Bladder microvascular endothelial cell (primary cell): ENCODE measurements around the gene SPRYD4. TPM values are rescaled to one million over a fixed set of nuclear protein-coding genes. Genes with fewer than 3 reads are reported as not detected.

ENCODE experiments used
- total RNA-seq: library from RNA; depleted of rRNA; stranded (reverse); fragments of >200 nt; gene quantifications from 2 replicates; pipeline ENCODE4 v1.2.3, GENCODE V29; 2014

SPRYD4 gene
- total RNA-seq: 1.3 and 2.0 TPM in 2 replicates

GRCh38 chr12:56468216-56469006 is at the start of gene SPRYD4:
TSS of gene SPRYD4 (plus strand) at chr12:56468578. CDS start at chr12:56468592, 14 bp downstream.

GRCh38 chr12:56448860-56449621 is 19.3 kb upstream of the SPRYD4 start, which contains the start of gene TIMELESS:
TSS of gene TIMELESS (minus strand) at chr12:56449426. CDS start at chr12:56434170, 15,256 bp downstream.

DNA sequence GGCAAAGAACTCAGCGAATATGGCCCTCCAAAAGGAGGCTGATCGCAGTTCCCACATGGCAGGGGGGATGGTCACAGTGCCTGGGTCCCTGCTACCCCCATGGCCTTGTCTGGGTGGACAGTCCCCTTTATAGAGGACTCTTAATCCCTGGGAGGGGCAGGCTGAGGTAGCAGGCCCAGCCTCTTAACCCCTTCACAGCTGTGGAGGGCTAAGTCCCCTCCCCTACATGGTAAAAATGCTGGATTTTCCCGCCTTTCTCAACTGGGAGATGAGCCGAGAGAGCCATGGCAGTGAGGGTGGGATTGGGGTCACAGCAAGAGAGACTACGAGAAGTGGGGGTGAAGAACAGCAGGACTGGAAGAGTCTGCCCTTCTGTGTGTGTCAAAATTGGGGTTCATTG is 13.8 kb upstream of the SPRYD4 start, which contains the start of gene MIP:
Gene MIP, minus strand, starts transcription at position 101 of the 400 bp plus-strand sequence. Its CDS starts 44 bp downstream, at position 57.

GRCh38 chr12:56488041-56488955 is 19.9 kb downstream of the SPRYD4 start, which contains the start of gene GLS2:
TSS of gene GLS2 (minus strand) at chr12:56488161. CDS start at chr12:56488118, 43 bp downstream.

GRCh38 chr12:56521590-56522371 is 53.4 kb downstream of the SPRYD4 start, which contains the start of gene RBMS2:
TSS of gene RBMS2 (plus strand) at chr12:56521820. CDS start at chr12:56522024, 204 bp downstream.

Other genes with a start within 250 kb of the SPRYD4 start
- gene RNF41, start 246.7 kb upstream of the SPRYD4 start, total RNA-seq: 68.5 and 138 TPM in 2 replicates
- gene NABP2, start 244.2 kb upstream of the SPRYD4 start, total RNA-seq: 24.9 and 27.2 TPM in 2 replicates
- gene SLC39A5, start 238.5 kb upstream of the SPRYD4 start, total RNA-seq: 0.38 TPM in 1 of 2 replicates, not detected in the other
- 8.4 and 33.0 TPM in 2 replicates for gene ANKRD52, start 210.2 kb upstream of the SPRYD4 start, total RNA-seq
- gene COQ10A, start 201.6 kb upstream of the SPRYD4 start, total RNA-seq: 4.5 and 7.7 TPM in 2 replicates
- gene CS, start 168.2 kb upstream of the SPRYD4 start, total RNA-seq: 90.7 and 173 TPM in 2 replicates
- gene CNPY2, start 152.6 kb upstream of the SPRYD4 start, total RNA-seq: 48.9 and 65.3 TPM in 2 replicates
- 11.2 and 21.5 TPM in 2 replicates for gene PAN2, start 134.6 kb upstream of the SPRYD4 start, total RNA-seq
- gene IL23A, start 129.7 kb upstream of the SPRYD4 start, total RNA-seq: 0.19 TPM in 1 of 2 replicates, not detected in the other
- gene STAT2, start 108.5 kb upstream of the SPRYD4 start, total RNA-seq: 52.9 and 88.8 TPM in 2 replicates
- gene APOF, start 105.7 kb upstream of the SPRYD4 start, total RNA-seq: not detected in 2 replicates
- gene TIMELESS, start 19.2 kb upstream of the SPRYD4 start, total RNA-seq: 11.3 and 15.8 TPM in 2 replicates
- 0.38 TPM in 1 of 2 replicates, not detected in the other for gene MIP, start 13.9 kb upstream of the SPRYD4 start, total RNA-seq
- 0.16 and 0.44 TPM in 2 replicates for gene GLS2, start 19.6 kb downstream of the SPRYD4 start, total RNA-seq
- 25.1 and 65.6 TPM in 2 replicates for gene RBMS2, start 53.2 kb downstream of the SPRYD4 start, total RNA-seq
- 17.5 and 40.7 TPM in 2 replicates for gene BAZ2A, start 161.7 kb downstream of the SPRYD4 start, total RNA-seq
- 463 and 484 TPM in 2 replicates for gene ATP5F1B, start 177.4 kb downstream of the SPRYD4 start, total RNA-seq
- gene PTGES3, start 219.7 kb downstream of the SPRYD4 start, total RNA-seq: 52.8 and 81.4 TPM in 2 replicates